HG03064 (cell line): ENCODE data around the gene MBP.

ENCODE experiments used
- ATAC-seq: cut with Tn5 transposase; IDR thresholded peaks from one replicate; pipeline ENCODE4 v1.9.1; 2021; ENCODE audit warnings: low read depth; ENCODE audit not compliant: unreplicated experiment

MBP gene

DNA sequence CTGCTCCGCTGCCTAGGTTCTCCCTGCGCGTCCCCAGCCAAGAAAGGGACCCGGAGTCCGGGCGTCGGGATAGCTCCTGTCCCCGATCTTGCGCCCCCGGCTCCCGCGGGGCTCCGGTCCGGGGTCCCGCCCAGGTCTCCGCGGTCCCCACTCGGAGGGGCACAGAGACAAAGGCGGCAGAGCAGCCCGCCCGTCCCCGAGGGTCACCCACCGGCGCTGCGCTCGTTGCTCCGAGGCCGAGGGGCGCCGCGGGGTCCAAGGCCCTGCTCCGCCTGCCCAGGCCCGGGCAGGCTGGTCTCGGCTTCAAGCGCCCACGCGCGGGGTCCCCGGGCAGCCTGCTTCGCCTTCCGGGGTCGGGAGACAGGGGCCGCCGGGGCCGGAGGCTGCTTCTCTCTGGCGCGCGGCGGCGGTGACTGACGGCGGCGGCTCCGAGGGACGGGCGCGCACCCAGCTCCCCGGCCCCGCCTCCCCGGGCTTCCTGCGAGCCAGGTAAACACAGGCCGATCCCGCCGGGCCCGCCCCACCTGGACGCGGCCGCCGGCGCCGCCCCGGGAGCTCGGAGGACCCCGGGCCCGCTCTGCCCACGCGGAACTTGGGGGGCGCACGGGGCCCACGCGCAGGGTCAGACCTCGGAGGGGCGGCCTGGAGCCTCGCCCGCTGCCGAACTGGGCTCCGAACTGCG is at the start of gene MBP:
MBP (minus strand) TSS at position 415 of the 682 bp plus-strand sequence. CDS start 27,522 bp downstream, outside the sequence.
- ATAC-seq = peak; percentile 61

GRCh38 chr18:77181950-77182707 is 49.5 kb upstream of the MBP start:
- ATAC-seq = no peak

DNA sequence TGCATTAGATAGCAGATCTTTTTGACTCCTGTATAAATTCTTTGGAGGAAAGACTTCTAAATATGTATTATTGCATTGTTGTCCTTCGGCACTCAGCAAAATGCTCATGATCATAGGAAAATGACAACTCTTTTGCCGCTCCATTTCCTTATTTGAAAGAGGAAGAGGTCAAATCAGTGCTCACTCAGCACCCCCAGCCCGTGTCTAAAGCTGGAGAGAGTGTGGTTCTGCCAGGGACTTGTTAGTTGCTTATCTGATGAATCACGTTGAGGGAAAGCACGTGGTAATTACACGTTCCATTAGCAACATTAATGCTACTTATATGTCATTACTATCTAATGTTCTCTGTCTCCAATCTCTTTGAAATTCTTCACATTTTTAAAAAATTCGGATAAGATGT is 46.0 kb upstream of the MBP start:
- ATAC-seq = no peak

GRCh38 chr18:77177009-77177408 is 44.4 kb upstream of the MBP start:
- ATAC-seq = no peak

DNA sequence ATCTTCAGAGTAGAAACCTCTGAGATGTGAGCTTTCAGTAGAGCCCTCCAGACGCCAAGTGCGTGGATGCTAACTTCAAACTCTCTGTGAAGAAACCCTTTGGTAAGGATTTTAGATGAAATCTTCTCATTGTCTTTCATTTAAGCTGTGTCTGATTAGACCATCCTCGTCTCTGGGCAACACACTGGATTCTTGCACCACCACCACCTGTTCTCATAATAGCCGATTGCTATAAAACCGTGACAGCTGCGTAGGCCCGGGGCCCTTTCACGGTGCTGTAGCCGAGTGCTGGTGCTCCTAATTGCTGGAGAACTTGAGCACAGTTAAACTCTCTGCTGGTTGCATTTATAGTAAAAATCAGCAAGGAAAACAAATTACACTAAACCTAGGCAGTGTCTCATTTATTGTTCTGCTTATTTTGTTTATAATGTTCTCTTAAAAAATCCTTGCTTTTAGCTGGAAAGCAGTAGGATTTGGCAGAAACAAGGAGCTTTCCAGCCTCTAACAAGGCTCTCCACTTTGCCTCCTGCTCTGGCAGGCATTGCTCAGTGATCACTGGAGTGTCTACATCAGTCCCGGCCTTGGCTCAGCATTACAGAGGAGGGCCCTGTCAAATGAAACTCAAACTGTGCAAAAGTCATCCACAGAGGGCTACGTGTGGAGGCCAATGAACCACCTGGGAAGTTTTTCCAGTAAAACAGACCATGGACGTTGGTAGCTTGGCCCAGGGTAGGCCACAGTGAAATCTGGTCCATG is 40.9 kb upstream of the MBP start:
- no peak for ATAC-seq

GRCh38 chr18:77170890-77171410 is 38.4 kb upstream of the MBP start:
- ATAC-seq = no peak

DNA sequence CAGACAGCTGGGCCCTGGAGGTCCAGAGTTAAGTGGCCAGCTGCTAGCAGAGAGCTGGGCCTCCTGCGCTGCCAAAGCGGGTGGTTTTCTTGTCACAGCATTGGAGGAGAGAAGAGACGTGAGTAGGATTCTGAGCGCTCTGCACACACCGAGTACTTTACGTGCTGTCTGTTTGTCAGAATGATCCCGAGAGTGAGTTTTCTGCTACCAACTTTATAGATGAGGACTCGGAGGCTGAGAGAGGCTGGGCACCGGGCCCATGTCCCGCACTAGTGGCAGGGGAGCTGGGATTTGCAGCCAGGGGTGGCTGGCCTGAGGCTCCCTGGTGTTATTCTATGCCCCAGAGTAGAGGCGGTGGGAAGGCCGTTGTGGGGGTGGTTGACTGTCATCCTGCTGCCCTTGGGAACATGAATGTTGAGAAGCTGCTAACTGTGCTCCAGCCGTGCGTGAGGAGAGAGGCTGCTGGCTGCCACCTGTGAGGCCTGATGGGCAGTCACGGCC is 36.3 kb upstream of the MBP start:
- ATAC-seq = no peak

- ATAC-seq = no peak
Observed at GRCh38 chr18:77167251-77167650, 34.7 kb upstream of the MBP start.

- no peak for ATAC-seq
Observed at GRCh38 chr18:77166523-77166922, 33.9 kb upstream of the MBP start.

DNA sequence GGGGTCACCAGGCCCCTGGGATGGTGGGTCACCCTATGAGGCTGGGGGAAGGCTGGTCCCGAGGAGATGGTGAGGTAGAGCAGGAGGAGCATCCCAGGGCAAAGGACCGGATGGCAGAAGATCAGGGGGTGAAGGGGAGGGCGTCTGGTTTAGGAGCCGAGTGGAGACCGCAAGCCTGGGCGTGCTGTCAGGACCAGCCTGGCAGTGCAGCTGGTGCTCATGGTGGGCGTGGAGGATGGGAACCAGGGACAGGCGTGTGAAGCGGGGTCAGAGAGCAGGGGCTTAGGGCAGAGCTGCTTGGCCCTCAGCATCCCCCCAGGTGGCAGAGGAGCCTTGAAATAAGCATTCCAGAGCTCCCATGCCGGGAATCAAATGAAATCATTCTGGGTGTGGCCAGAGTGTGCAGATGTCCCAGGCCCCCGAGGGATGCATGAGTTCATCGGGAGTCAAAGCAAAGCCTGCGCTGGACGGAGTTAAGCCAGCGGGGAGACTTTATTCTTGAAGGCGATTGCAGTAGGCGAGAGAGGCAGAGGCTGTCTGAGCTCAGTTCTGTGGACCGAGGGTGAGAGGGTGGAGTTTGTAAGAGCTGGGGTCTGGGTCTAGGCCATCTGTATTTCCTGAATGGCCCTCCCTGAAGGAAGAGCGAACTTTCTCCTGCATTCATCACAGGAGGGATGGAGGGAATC is 33.1 kb upstream of the MBP start:
- ATAC-seq = no peak

GRCh38 chr18:77164763-77165485 is 32.3 kb upstream of the MBP start:
- no peak for ATAC-seq

- no peak for ATAC-seq
Observed at GRCh38 chr18:77164026-77164425, 31.4 kb upstream of the MBP start.

DNA sequence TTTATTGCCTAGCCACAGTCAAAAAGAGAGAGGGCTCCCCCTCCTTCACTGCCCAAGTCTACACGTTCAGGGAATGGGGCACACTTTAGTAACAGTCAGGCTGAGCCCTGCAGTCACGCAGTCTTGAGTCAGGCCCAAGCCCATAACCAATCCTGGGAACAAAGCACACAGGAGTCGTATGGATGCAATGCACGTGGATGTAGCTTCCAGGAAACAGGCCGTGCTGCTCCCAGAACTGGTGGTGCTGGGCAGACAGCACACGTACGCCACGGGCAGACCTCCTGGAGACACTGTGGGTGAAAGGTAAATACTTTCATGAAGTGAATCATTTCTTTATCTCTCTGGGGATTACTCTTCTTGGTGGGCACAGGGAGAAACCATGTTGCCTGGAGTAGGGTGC is 30.0 kb upstream of the MBP start:
- ATAC-seq = no peak

DNA sequence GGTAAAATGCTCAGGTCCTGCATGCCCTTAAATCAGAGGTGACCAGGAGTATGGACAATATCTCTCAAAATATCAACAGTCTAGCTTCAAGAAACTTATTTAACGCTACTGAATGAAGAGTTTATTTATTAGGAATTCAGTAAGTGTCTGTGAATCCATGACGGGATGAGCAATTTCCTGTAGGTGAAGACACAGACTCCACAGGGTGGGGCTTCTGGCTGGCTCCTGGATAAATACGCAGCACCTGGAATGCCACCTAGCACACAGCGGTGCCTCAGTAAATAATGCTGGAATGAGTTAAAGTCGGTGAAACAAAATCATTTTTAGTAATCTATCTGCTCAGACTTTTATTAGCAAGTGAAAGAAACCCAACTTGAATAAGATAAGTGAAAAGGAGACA is 29.4 kb upstream of the MBP start:
- ATAC-seq = no peak

DNA sequence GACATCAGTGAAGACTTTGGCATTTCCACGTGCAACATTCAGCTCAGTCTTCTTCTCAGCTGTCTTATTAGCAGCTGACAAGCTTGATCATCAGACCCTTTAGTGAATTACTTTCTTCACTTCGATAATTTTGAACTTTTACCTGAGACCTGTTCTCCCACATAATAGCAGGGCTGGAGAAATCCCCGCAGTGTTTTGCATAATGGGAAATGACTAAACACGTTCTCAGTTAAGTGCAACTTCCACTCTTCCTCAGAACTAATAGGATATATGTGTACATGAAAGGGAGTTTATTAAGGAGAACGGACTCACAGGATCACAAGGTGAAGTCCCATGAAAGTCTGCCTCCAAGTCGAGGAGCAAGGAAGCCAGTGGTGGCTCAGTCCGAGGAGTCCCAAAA is 28.8 kb upstream of the MBP start:
- no peak for ATAC-seq

DNA sequence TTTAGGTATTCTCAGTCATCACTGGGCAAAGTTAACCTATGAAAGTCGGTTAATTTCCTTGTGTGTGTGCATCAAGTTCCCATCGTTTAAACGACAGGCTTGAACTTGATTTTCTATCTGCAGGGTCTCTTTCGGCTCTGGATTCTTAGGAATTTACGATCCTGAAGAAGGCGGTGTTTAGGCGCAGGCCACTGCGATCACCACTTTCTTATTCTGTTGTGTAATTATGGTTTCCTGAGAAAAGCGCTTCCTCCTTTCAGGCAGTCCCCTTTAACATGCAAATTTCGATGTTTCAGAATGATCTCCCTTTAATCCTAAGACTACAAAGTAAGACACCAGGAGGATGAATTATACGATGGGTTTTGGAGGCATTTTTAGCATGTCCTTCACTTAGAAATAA is 27.9 kb upstream of the MBP start:
- no peak for ATAC-seq

- no peak for ATAC-seq
Observed at GRCh38 chr18:77157312-77157711, 24.7 kb upstream of the MBP start.

DNA sequence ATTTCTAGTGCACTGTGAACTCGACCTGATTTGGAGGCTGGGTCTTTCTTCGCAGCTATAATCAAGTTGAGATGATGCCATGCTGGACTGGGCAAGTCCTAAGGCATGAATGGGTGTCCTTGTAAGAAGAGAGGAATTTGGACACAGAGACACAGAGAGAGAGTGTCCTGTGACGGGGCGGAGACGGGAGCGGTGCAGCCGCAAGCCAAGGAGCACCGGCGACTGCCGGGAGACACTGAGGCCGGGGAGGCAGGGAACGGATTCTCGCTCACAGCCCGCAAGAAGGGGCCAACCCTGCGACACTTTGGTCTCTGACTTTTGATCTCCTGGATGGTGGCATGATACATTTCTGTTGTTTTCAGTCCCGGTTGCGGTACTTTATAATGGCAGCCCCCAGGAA is 22.4 kb upstream of the MBP start:
- no peak for ATAC-seq

GRCh38 chr18:77153404-77153803 is 20.8 kb upstream of the MBP start:
- ATAC-seq = no peak
